IPS-11a (cell line): ENCODE measurements around the gene CYP26C1.

Source experiments
- H3K4me3 ChIP-seq: one replicate; pipeline ENCODE4 v1.5.1; 2013; ENCODE audit warnings: low read depth, low read length, control low read depth

Gene CYP26C1, protein sequence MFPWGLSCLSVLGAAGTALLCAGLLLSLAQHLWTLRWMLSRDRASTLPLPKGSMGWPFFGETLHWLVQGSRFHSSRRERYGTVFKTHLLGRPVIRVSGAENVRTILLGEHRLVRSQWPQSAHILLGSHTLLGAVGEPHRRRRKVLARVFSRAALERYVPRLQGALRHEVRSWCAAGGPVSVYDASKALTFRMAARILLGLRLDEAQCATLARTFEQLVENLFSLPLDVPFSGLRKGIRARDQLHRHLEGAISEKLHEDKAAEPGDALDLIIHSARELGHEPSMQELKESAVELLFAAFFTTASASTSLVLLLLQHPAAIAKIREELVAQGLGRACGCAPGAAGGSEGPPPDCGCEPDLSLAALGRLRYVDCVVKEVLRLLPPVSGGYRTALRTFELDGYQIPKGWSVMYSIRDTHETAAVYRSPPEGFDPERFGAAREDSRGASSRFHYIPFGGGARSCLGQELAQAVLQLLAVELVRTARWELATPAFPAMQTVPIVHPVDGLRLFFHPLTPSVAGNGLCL

DNA sequence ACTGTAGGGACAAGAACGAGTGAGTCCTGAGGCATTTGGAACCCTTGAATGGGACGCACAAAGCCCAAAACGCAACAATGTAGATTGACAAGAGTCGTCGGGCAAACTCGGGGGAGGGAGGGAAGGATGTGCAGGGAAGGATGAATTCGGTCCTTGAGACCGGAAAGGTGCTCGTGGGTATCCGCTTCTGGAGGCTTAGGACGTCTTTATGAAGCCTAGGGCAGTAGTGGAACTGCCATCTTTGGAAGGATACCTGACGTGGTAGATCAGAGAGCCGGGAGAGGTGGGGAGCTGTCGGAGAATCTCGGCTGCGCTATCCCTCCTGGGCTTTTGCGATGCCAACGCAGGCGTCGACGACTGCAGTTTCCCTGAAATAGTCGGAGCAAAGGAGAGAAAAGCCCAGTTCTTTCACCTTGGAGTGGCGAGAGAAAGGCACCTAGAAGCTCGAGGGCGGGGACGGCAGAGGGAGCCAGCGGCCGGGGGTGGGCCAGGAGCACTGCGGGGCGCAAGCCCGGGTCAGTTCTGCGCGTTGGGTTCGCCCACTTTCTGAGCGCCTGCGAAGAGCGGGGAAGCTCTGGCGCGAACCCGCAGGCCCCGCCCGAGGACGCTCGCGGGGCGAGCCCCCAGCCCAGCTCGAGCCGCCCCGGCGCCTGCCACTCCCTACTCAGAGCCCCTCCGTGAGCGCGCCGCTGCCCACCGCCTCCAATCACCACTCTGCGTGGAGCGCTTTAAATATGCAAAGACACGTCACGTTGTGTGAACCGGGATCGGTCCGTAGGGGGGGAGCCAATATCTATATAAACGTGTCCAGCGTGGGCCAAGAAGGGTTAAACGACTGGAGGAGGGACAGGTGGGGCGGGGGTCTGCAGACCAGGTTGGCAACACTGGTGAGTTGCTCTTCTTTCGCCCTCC is at the start of gene CYP26C1:
CYP26C1 (plus strand) TSS at position 824 of the 912 bp plus-strand sequence. CDS start 466 bp downstream, outside the sequence.
- H3K4me3 ChIP-seq: peak within 1 kb of the TSS; percentile 30

GRCh38 chr10:93015722-93016121 is 44.9 kb upstream of the CYP26C1 start:
- H3K4me3 ChIP-seq: no peak overlapping the region

DNA sequence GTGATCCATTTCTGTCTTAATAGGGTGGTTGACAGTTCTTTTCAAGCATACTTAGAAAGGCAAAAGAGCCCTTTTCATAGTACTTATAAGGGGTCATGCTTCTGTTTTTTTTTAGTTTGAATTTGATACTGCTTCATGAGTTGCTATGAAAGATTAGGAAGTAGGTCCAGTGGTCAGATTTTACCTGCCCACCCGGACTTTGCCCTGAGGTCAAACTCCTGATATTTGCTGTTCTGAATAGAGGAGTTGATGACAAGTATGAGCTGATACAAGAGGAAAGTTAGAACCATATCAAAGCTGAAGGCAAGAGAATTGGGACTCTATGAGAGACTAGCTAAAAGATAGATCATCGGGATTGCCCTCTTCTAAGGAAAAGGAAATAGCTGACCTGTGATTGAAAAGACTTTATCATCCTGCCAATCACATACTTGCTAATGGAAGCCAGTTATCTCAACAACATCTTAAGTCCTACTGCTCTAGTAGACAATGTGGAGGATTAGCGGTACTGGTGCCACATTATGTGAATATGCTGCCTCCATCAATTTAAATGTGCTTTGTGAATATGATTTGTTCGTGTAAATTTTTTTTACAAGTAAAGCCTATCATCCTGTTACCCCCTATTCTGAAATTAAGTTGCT is 37.5 kb upstream of the CYP26C1 start:
- H3K4me3 ChIP-seq: no peak overlapping the region

DNA sequence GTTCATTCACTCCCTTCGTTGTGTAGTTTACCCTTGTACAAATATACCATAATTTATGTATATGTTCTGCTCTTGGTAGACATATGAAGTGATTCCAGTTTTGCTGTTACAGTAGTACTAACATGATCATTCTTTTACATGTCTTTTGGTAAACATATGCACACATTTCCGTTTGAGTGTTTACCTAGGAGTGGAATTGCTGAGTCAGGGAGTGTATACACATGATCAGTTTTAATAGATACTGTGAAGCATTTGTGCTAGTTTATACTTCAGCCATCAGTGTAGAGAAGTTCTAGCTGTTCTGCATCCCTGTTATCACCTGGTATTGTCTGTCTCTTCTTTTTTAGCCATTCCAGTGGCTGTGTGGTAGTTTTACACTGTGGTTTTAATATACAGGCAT is 34.5 kb upstream of the CYP26C1 start:
- no peak overlapping the region for H3K4me3 ChIP-seq

DNA sequence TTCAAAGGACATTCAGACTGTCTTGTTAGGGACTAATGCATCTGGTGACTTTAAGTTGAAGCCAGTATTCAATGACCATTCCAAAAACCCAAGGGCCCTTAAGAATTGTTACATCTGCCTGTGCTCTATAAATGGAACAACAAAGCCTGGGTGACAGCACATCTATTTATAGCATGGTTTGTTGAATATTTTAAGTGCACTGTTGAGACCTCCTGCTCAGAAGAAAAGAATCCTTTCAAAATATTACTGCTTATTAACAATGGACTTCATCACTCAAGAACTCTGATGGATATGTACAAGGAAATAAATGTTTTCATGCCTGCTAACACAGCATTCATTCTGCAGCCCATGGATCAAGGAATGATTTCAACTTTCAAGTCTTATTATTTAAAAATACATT is 33.1 kb upstream of the CYP26C1 start:
- no peak overlapping the region for H3K4me3 ChIP-seq

- H3K4me3 ChIP-seq: no peak overlapping the region
Measured at GRCh38 chr10:93028883-93029282, 31.7 kb upstream of the CYP26C1 start.

DNA sequence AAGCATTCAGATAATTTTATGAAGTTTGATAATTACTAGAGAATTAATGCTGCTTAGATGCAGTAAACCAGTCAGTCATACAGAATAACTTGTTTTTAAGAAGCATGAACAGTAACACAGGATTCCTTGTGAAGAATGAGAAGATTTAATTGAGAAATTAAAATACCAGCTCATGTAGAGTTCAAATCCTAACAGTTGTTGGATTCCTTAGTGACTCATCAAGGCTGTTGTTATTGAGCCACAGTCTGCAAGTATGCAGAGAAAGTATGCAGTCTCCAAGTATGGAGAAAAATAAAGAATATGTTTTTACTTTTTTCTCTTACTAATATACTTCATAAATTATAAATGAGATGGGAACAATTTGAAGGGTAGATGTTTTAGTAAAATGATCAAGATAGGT is 30.2 kb upstream of the CYP26C1 start:
- no peak overlapping the region for H3K4me3 ChIP-seq

GRCh38 chr10:93032105-93032808 is 28.3 kb upstream of the CYP26C1 start:
- H3K4me3 ChIP-seq: no peak overlapping the region

DNA sequence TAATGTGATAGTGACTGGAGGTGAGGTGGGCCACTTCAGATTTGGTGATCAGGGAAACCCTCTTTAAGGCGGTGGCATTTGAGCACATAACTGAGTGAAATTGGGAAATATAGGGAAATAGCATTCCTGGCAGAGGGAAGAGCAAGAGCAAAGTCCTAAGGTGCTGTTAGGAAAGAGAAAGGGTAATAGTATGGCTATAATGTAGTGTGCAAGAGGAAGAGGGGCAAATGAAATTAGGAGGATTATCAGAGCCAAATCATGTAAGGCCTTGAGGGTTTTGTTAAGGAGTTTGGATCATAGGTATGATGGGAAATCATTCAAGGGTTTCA is 27.8 kb upstream of the CYP26C1 start:
- no peak overlapping the region for H3K4me3 ChIP-seq

DNA sequence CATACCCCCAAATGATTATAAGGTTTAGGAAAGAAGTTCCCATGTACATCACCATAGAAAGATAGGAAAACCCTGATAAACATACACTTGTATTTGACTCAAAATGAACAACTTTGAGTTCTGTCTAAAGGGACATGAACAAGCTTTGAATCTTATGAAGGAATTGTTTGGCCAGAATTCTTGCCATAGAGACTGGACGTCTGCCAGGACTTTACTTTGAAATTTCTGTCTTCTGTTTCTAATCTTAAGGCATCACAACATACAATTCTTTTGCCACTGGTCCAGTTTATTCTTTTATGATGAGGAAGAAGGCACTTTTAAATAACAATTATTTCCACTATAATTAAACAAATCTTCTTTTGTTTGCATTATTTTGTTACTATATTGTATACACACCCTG is 26.2 kb upstream of the CYP26C1 start:
- H3K4me3 ChIP-seq: no peak overlapping the region

GRCh38 chr10:93039110-93039509 is 21.5 kb upstream of the CYP26C1 start:
- no peak overlapping the region for H3K4me3 ChIP-seq

DNA sequence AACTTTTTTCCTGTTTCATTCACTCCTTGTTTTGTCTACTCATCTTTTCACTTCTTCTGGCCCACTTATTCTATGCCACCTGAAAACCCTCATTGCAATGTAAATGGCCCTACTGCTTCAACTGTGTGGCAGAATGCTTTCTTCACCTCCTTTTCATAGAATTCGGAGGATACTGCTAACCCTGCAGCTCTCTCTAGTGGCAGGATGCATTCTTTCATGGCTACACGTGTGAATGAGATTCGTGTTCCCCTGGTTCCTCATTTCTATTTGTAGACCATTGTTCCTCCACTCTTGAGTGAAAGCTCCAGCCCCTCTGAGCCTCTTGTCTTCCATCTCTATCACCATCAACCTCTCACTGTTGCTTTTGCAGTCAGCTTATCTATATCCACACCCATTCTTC is 20.9 kb upstream of the CYP26C1 start:
- no peak overlapping the region for H3K4me3 ChIP-seq

GRCh38 chr10:93054486-93054885 is 6.1 kb upstream of the CYP26C1 start:
- no peak overlapping the region for H3K4me3 ChIP-seq

DNA sequence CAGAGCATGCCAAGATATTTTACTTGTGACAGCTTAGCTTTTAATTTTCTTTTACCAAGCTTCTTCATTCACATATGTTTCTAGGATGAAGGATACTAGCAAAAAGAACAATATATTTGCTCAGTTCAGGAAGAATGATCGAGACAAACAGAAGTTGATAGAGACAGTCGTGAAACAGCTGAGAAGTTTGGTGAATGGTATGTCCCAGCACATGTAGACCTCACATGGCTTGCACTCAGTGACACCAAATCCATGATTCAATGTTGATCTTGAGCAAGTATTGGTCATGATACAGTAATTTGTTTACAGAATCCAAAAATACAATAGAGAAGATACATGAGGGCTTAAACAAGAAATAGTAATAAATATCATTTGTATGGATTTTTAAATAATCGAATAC is 2.5 kb upstream of the CYP26C1 start:
- no peak overlapping the region for H3K4me3 ChIP-seq

DNA sequence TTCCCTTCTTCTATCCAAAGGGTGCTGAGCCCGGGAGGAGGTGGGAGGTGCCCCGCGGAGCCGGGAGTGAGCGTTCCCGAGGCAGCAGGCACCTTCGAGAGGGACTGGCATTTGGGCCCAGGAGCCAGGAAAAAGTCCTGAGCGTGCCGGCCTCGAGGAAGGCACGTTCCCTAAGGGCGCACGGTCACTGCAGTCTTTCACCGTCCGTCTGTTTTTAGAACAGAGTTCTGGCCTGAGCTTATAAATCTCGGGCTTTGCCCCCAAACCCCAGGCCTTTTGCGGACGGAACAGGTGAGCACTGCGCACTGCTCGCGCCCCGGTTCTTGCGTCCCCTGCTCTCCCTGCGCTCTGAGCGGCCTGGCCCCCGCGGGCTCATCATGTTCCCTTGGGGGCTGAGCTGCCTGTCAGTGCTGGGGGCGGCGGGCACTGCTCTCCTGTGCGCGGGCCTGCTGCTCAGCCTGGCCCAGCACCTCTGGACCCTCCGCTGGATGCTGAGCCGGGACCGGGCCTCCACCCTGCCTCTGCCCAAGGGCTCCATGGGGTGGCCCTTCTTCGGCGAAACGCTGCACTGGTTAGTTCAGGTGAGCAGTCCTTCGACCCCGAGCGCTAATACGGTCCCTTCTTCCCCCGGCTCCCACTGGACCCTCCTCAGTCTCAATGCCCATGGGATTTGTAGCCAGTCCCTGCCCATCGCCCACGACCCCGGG is 442 bp downstream of the CYP26C1 start:
- no peak overlapping the region for H3K4me3 ChIP-seq

DNA sequence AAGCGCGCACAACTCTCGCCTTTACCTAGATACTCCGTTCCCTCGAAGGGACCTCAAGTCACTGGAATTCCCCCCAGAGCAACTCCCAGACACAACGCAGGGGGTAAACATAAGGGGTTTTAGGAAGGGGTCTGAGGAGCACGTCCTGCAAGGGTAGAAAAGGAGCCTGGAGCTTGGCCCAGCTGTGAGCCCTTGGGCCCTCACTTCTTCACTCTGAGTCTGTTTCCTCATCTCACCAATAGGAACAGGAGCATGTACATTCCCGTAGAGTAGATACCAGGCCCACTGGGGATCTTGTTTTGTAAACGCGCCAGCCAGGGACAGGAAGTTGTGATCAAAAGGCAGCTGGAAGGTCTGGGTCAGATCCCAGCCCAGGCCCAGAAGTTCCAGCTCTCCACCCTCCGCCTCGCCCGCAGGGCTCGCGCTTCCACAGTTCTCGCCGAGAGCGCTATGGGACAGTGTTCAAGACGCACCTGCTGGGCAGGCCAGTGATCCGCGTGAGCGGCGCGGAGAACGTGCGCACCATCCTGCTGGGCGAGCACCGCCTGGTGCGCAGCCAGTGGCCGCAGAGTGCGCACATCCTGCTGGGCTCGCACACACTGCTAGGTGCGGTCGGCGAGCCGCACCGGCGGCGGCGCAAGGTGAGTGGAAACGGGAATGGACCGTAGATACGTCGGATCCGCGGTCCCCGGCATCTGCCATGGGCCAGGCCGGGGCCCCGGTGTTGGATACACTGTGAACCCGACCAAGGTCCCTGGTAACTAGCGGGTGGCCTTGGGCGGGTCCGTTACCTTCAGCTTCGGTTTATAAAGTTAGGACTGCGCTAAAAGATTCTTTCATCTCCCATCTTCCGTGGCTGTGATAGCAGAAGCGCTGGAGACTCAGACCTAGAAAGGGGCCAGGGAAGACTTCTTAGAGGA is 1.3 kb downstream of the CYP26C1 start:
- no peak overlapping the region for H3K4me3 ChIP-seq

DNA sequence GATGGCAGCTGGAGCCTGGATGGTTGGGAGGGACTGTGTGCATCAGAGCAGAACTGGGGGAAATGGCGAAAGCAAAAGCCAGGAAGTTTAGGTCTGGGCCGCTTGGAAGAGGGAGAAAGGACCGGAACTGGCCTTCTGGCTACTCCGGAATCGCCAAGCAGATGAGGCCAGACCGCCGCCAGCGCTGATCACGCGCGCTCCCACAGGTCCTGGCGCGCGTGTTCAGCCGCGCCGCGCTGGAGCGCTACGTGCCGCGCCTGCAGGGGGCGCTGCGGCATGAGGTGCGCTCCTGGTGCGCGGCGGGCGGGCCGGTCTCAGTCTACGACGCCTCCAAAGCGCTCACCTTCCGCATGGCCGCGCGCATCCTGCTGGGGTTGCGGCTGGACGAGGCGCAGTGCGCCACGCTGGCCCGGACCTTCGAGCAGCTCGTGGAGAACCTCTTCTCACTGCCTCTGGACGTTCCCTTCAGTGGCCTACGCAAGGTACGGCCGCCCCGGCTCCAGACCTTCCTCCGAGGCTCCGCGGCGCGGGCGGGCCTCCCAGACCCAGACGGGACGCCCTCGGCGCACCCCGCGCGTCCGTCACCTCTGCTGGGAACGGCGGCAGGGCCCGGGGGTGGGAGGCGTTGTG is 2.0 kb downstream of the CYP26C1 start:
- no peak overlapping the region for H3K4me3 ChIP-seq

- H3K4me3 ChIP-seq: no peak overlapping the region
Measured at GRCh38 chr10:93063144-93063976, 2.8 kb downstream of the CYP26C1 start.
